Germinal center (tissue), 1 donor: Measurements from ENCODE around the gene VAV2.

Experiments used
- DNase-seq: peaks from one replicate; pipeline ENCODE4 v3.0.0; 2012; ENCODE audit warnings: mixed read lengths, low spot score

VAV2 gene

DNA sequence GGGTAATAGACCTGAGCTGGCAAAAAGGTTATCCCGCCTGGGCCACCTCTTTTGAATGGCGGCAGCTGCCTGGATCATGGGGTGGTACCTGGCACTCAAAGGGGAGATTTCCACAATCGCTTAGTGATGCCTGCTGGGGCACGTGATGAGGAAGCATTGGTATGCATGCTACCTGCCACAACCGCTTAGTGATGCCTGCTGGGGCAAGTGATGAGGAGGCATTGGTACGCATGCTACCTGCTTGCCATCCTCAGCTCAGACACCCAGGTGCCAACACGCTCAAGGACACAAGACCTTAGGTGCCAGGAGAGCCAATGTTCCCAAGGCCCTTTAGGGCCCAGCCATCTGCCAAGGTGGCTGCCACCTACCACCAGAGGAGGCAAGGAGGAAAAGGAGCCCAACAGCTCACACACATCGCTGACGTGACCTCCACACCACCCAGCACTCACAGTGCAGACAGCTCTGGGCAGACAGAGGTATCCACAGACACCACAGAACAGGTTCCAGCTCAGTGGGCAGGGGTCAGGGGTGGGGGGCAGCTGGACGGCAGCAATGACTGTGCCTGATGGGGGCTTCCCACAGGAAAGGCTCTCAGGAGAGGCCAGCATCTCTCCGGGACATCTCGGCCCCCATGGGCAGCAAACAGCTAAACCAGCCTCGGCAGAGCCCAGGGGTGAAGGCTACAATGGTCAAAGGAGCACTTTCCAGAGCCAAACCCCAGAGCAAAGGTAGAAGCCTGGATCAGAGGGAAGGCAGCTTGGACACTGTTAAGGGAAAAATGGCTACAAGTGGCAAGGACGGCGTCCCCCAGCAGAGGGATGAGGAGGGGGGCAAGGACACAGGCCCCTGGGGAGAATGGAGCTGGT lies 210.9 kb downstream of the VAV2 start:
- no peak for DNase-seq

DNA sequence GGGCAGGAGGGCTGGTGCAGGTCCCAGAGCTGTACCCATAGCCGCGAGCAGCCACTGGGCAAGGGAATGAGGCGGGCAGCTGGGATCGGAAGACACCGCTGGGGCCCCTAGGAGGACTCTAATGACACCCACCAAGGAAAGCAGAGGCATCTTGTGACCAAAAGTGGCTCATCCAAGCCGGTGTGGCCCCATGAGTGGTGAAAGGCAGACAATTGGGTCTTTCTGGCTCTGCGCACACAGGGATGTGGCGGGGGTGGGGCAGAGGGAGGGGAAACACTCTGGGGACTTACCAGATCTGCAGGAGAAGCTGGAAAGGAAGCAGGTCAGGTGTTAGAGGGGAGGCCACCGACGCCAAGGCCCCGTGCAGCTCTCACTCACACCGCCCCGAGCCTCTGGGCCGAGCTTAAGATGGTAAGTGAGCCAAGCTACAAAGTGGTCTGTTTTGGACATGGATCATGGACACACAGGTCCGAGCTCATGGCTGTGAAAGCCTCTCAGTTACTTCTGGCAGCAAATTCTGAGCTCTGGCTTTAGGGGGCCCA lies 211.6 kb downstream of the VAV2 start:
- no peak for DNase-seq

DNA sequence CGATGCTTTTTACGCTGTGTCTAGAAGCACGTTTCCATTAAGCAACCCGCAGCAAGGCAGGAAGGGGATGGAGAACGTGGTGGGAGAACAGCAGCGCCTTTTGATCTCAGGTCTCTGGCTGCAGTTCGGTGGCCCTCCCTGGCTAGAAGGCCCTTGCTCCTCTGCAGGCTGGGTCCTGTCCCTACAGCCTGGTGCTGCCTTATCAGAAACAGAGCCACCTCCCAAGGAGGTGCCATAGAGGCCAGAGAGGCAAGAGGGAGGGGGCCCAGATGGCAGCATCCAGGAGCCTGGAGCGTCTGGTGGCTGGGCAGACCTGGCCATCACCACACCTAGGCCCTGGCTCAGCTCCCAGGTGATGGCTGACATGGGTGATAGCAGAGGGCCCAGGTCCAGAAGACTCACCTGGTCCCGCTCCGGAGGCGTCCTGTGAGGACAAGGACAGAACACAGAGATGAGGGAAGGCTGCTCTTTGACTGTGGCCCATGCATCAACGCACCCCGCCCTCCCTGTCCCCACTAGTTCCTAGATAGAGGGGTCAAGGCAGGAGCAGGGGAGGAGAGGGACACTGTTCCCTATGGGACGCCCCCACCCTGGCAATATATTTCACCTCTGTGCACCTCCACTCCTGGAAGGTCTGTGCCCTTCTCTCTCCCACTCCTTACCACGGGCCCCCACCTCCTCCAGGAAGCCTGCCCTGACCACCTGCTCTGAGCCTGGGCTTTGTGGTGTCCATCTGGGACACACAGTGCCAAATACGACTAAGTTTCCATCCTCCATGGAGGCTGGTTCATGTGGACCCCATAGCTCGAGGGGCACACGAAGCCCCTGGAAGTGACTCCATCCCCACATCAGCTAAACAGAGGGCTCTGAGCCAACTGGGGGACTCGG lies 212.4 kb downstream of the VAV2 start:
- no peak for DNase-seq

DNA sequence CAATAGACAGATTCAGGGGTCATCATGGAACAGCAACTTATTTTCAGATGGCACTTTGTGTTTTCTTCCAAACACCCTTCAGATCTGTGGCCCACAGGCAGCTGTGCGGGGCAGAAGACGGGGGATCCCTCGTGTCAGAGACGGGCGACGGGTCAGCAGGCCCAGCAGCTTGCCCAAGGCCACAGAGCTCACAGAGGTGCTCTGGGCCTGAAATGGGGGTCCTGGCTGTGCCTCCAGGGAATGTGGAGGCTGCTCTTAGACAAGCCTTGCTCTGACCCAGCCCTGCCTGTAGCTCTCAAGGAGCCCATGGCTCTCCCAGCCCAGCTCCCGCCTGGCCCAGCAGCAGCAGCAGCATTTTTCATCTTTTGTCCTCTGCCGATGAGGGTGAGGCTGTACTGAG lies 213.0 kb downstream of the VAV2 start:
- no peak for DNase-seq

DNA sequence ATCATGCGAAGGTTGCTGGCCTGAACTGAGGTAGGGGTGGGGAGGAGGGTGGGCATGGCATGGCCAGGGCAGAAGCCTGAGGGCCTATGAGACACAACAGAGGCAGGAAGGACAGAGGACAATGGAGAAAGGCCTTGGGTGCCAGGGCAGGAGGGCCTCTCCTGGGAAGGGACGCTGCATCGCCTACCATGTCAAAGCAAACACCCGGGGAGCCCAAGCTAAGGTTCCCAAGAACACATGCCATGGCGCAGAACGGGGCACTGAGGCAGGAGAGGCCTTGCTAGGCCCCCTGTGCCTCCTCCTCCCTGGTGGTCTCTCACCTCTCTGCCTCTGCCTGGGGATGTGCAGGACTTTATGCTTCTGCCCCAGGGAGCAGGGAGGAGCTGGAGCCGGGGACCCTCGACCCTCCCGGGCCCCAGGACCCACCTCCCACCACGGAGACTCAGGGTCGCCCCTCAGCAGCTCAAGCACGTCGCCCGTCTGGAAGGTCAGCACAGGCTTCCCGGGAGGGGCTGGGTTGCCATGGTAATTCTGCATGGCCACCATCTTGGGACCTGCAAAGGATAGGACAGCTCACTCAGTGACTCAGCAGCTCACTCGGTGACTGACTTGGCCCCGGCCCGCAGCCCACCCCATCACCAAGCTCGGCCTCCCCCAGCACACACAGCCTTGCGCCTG lies 213.6 kb downstream of the VAV2 start:
- no peak for DNase-seq

DNA sequence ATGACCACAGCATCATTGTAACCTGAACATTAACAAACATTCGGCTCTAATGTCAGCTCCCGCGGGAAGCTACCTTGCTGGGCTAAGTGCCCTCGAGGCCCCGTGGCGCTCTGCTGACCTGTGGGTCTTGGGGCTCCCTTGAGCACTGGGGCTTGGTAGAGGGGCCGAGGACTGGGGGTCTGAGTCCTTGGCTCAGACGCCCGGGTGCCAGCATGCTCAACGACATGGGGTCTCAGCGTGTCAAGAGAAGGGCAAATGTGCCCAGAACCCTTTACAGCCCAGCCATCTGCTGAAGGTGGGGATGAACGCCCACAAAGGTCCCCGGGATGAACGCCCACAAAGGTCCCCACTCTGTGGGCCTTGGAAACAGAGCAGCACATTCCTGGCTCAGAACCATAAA lies 214.3 kb downstream of the VAV2 start:
- DNase-seq = no peak

DNA sequence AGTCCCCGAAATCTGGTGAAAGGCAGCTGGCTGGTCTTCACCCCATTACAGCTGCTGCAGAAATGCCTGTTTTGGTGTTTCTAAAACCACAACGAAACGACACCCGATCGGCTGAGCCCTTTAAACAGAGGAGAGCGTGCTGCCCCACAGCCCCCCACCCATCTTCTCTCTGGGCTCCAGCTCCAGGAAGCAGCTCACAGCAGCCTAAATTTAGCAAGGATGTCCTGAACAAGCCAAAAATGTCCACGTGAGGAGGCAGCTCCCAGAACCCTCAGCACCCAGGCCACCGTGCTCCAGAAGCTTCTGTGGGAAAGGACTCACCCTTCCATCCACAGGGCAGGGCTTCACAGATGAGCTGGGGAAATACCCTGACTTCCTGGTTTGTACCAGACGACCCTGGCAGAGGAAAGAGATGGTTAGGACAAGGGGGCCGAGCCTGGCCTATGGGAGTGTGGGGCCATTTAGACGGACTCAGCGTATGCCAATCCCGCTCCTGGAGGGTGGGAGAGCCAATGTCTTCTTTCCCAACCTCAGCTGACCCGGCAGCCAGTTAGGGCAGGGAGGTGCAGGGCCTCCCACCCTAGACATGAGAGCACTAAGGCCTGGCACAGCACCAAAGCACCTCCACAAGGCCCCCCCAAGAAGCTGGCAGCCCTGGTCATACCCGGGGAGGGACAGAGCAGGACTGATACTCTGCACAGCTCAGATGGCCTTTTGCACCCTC lies 214.9 kb downstream of the VAV2 start:
- no peak for DNase-seq

DNA sequence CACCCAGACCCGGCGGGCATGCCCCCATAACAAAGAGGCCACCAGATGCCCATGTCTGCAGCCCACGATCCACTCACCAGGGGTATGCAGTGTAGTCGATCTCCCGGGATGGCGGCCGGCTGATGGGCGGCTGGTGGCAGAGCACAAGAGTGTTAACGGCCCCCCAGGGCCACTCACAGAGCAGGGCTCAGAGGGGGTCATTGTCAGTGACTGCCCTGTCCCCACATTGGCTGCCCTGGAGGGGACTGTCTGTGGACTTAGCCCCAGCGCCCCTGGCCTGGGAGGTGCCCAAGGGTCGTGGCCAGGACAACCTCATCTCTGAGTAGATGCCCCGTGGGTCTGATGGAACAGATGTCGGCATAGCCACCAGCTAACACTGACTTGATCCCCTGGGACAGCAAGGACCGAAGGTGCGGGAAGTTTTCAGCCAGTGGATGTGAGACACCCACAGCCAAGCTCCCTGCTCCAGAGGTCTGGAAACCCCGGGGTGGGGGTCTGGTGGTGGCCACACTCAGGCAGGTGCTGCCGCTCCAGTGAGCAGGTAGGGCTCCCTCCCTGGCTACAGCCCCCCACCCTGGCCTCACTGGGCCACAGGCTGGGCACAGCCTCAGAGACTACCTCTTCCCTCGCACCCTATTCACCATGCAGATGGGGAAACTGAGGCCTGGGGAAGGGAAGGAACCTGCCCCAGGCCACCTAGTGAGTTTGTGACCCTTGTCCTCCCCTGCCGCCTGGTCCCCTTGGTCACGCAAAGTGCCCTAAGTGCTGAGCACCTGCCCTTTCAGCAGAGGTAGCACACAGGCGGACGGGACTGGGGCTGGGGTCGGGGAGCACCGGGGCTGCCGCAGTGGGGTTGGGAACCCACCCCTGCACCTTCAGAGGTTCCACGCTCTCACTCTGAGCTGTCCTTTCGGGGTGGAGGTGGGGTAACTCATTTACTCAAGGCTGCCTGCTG lies 215.9 kb downstream of the VAV2 start:
- no peak for DNase-seq

DNA sequence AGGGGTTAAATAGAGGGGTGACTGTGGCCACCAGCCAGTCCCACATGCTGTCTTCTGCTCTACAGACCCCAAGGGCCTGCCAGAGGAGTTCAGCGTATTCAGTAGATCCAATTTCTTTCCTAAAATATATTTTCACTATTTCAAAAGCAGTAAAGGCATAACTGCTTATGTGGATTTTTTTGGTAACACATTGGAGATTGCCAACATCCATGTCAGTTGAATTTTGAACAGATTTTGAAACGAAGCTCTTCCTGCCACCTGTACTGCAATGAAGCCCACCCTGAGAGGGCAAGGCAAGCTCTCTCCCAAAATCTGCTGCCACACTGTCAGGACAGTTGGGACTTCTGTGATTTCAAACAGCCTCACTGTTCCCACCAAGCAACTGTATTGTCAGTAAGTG lies 216.8 kb downstream of the VAV2 start:
- DNase-seq = no peak

DNA sequence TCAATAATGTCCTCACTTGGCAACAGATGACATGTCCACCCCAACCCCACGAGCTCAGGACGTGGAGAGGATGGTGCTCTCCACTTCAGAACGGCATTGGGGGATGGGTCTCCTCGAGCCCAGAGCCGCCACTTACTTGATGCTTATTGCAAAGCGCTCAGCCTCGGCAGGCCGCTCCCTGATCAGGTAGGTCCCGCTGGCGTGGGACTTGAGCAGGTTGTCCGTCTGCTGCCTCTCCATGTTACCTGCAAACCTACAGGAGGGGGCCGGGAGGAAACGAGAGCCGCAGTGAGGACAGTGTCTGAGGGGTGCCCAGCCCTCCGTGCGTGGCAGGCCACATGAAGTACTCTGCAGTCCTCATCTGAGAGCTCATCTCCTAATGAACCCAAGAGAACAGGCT lies 217.3 kb downstream of the VAV2 start:
- DNase-seq = no peak

DNA sequence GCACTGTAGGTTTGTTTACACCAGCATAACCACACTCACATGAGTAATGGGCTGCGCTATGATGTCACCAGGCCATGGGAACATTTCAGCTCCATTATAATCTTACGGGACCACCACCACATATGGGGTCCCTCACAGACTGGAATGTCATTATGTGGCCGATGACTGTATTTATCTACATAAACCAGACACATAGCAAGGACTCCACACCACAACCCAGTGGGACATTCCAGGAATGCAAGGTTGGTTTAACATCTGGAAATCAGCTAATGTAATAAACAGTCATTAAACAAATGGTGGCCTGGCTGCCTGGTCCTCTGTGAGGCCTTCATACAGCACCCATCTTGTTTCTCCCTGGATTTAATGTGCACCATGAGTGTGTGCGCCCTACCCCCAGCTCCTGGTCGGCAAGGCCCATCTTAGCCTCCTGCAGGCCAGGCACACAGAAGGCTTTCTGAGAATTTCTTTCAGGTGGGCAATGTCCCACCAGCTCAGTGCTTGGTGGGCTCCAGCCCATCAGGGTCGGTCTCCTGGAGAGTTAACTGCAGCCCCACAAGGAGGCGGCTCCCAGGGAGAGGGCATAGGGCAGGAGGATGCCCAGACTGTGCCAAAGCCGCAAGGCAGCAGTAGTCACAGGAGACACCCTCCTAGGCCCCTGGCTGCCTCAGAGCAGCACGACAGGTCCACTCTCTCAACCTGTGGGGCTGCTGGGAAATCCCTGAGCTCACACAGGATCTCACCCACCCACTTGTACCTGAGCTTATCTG lies 218.1 kb downstream of the VAV2 start:
- DNase-seq = no peak

DNA sequence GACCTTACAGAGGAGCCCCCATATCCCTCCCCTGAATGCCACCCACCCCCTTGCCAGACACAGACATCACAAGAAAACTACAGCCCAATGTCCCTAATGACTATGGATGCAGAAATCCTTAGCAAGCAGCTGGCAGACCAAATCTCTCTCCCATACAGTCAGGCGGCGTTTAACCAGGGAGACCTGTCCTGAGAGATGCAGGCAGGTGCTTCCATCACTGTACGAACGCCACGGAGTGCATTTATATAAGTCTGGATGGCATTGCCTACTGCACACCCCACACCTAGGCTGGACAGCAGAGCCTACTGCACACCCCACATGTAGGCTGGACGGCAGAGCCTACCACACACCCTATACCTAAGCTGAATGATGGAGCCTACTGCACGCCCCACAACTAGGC lies 219.5 kb downstream of the VAV2 start:
- DNase-seq = no peak

DNA sequence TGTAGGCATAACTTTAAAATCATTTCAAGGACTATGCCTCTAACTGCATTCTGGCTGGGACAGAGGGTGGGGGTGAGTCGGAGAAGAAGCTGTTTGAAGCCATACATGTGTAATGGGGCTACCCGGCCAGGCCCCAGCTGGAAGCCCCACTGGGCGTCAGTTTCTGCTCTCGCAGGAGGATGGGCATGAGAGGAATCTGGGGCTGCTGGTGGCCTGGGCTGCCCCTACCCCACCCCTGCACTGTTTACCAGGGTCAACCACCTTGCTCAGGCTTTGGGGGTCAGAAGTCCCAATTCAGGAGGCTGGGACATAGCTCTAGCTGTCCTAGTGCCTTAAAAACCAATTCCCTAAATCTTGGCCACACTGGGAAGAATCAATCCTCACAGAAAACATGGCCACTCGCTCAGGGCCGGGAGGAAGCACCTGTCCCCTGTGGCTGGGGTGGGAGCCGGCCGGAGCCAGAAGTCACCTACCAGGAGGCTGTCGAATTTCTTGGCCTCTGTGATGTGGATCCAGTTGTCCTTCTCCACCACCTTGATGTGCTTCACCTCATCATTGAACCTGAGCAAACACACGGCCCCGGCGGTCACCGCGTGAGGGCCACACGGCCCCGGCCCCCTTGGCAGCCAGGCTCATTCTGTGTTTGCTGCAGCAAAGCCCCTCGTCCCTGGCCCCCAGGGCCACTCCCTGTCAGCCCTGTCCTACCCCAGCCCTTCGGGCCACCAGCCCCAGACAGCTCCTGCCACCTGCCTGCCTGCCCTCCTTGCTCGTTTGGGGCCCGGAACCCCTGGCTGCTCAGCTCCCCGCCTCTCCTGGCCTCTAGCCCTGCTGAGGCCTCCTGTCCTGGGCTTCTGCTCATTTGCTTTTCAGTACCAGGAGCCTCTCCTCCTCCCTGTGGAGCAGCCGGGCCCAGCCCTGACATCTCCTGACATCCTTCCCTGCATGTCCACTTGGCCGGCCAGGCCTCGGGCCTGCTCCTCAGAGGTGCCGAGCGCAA lies 220.3 kb downstream of the VAV2 start:
- DNase-seq = no peak

DNA sequence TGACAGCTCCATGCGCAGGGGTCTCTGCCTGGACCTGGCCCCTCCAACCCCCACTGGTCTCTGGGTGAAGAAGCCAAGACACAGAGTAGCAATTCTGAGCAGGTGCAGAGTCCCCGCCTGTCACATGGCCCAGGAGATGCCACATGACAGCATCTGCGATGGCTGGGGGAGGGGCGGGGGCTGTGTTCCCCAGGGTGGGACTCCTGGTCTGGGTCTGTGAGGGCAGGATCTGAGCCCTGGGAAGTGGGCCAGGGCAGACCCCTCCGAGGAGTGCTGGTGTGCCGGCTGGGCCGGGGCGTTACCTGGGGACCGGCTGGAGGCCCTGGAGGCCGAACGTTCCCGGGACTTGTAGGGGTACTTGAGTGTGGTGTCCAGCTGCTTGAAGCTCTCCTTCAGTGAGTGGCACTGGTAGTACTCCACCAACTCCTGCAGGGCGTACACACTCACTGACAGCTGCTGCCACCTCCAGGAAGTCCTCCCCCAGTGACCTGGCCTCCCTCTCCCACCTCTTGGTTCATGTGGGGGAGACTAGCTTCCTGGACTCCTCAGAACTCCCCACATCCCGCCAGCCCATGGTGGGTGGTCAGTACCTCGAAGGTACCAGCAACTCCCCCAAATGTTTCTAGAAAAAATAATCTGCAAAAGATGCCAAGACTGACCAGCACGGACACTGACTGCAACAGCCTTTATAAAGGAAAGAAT lies 221.9 kb downstream of the VAV2 start:
- DNase-seq = no peak

DNA sequence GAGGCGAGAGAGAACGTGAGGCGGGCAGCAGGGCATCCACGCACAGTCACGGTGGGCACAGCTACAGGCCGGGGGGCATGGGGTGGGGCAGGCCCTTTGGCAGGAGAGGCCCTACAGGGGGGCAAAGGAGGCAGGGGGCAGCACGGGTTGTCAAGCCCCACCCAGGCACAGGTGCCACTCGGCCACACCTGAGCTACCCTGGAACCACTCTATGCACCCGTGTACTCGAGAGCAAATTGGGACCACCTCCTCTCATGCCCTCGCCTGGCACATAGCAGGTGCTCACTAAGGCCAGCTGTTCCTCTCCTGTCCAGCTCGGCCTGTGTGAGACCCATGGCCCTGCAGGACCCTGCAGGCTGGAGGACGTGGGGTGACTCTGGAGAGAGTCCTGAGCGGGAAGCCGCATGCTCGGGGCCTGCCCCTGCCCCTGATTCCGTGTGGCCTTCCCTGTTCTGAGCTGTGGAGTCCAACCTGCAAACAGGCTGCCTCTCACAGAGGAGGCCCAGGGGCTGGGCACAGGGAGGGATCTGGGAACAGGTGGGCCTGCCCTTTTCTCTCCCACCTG lies 222.5 kb downstream of the VAV2 start:
- DNase-seq = no peak

DNA sequence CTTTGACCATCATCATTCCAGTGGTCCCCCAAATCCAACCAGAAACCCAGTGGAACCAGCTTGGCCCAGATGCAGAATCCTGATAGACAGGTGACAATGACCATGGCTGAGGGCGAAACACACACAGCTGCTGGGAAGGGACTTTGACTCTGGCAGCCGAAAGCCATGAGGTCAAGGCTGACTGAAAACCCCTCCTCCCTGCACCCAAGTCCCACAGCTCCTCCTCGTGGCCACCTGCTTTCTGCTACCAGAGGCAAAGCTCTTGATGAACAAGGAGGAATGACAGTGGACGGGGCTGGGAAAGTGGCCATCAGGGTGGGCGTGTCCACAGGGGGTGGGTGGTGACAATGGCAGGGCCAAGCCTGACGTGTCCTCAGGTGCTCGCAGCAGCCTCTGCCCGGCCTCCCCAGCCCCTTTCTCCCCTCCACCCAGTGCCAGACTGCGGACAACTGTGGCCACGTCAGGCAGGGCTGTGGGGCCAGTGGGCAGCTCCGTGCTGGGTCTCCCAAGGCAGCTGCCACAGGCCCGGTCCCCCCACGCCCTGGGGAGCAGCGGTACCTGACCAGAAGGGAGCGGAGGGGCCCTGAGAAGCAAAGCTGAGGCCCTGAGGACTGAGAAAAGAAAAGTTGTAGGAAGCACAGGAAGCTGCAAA lies 223.1 kb downstream of the VAV2 start:
- no peak for DNase-seq

DNA sequence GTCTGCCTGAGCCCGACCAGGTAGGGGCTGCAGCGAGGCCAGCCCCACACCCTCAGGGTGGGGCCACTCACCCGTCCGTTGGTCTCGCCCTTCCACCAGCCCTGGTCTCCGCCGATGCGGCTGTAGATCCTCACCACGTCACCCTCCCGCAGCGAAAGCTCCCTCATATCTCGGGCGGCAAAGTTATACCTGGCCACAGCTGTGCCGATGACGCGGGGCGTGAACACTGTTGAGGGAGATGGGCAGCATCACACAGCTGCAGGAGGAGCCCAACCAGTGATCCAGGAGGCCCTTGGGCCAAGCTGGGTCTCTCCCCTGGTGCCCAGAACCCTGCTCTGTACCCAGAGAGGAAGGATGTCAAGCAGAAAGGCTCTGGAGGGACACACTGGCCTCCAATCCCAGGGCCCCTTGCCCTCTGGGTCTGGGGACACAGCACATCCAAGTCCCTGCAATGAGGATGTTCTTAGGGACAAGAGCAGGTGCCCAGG lies 223.7 kb downstream of the VAV2 start:
- no peak for DNase-seq
